IMR-90 (cell line): ENCODE results near the gene NME7.

Experiments
- BHLHE40 ChIP-seq: fragments of 150-350 bp; IDR thresholded peaks from 2 replicates; pipeline ENCODE4 v1.6.1; 2016; ENCODE audit warnings: mild to moderate bottlenecking, low read depth, low read length
- CTCF ChIP-seq: conservative IDR thresholded peaks from 2 replicates; pipeline ENCODE4 v1.5.1; 2012; ENCODE audit warnings: mild to moderate bottlenecking, low read depth, low read length, improper control_type of control experiment
- ELK1 ChIP-seq: fragments of 150-350 bp; IDR thresholded peaks from 2 replicates; pipeline ENCODE4 v1.6.1; 2016; ENCODE audit warnings: low read depth, mild to moderate bottlenecking, low read length, moderate library complexity, borderline replicate concordance
- MAFK ChIP-seq: IDR thresholded peaks from 2 replicates; pipeline ENCODE4 v1.6.1; 2012; ENCODE audit warnings: low read depth, low read length, improper control_type of control experiment
- MAZ ChIP-seq: IDR thresholded peaks from 2 replicates; pipeline ENCODE4 v1.6.1; 2012; ENCODE audit warnings: low read depth, mild to moderate bottlenecking, low read length, improper control_type of control experiment, moderate library complexity, borderline replicate concordance
- MXI1 ChIP-seq: IDR thresholded peaks from 2 replicates; pipeline ENCODE4 v1.6.1; 2012; ENCODE audit warnings: low read depth, mild to moderate bottlenecking, low read length, moderate library complexity, borderline replicate concordance
- NFE2L2 ChIP-seq: fragments of 150-350 bp; IDR thresholded peaks from 2 replicates; pipeline ENCODE4 v1.6.1; 2016; ENCODE audit warnings: low read depth, mild to moderate bottlenecking, low read length
- POLR2A ChIP-seq: IDR thresholded peaks from 2 replicates; pipeline ENCODE4 v1.6.1; 2012; ENCODE audit warnings: mild to moderate bottlenecking, low read depth, low read length
- RAD21 ChIP-seq: IDR thresholded peaks from 2 replicates; pipeline ENCODE4 v1.6.1; 2012; ENCODE audit warnings: low read length, improper control_type of control experiment
- RCOR1 ChIP-seq: IDR thresholded peaks from 2 replicates; pipeline ENCODE4 v1.6.1; 2012; ENCODE audit warnings: mild to moderate bottlenecking, low read length, improper control_type of control experiment; ENCODE audit not compliant: insufficient replicate concordance
- RFX5 ChIP-seq: IDR thresholded peaks from 2 replicates; pipeline ENCODE4 v1.8.0; 2012; ENCODE audit warnings: low read depth, mild to moderate bottlenecking, low read length, moderate library complexity
- SMC3 ChIP-seq: fragments of 150-350 bp; IDR thresholded peaks from 2 replicates; pipeline ENCODE4 v1.6.1; 2016; ENCODE audit warnings: low read depth, mild to moderate bottlenecking, antibody characterized with exemption, low read length, moderate library complexity
- USF2 ChIP-seq: fragments of 150-350 bp; IDR thresholded peaks from 2 replicates; pipeline ENCODE4 v1.6.1; 2017; ENCODE audit warnings: mild to moderate bottlenecking, antibody characterized with exemption, low read length, low read depth

DNA sequence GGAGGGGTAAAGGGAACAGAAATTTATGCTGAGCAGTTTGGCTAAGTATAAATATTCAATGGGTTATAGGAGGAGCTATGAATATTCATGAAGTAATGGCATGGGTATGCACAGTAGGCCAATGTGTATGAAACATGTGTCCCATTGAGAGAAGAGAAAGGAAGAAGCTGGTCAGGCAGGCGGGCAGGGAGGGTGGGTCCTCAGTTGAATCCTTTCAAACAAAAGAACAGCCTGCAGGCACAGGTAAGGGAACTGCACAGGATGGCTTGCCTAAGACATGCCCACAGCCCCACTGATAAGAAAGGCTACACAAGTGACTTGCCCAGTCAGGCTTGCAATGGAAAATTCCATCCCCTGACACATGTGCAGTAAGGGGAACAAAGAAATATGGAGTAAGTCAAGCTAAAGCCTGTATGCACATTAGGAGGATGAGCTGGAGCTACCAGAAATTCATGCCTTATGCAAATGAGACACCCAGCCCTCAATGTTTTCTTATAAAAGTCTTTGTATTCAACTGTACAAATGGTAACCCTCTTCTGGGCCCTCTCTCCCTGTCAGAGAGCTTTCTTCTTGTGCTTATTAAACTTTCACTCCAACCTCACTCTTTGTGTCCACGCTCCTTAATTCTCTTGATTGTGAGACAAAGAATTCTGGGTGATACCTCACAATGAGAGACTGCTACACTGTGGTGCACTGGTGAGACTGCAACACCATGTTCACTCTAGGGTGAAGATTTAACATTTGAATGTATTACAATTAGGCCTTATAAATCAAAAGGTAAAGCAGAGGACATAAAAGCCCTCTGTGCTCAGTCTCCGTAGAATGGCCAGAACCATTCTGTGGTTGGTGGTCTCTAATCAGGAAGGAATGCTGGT is 164.6 kb downstream of the NME7 start:
- TF ChIP-seq CTCF (no peak), POLR2A (no peak), NFE2L2 (no peak), SMC3 (no peak), MAZ (no peak), MAFK (no peak), RCOR1 (no peak), RAD21 (no peak), MXI1 (no peak), ELK1 (no peak), BHLHE40 (no peak), USF2 (no peak), RFX5 (no peak)
